WTC11 (cell line): ENCODE results near the gene CCR2.

Source experiments
- CREB1 ChIP-seq: sonication (generic); formaldehyde crosslinking; IDR thresholded peaks from 2 replicates; pipeline ENCODE4 v1.8.0; 2023; ENCODE audit warnings: mild to moderate bottlenecking, missing genetic modification reagents
- ESRRA ChIP-seq: sonication (generic); formaldehyde crosslinking; IDR thresholded peaks from 2 replicates; pipeline ENCODE4 v1.8.1; 2022; ENCODE audit warnings: mild to moderate bottlenecking, missing genetic modification reagents, borderline replicate concordance
- FOXJ3 ChIP-seq: sonication (generic); formaldehyde crosslinking; IDR thresholded peaks from 2 replicates; pipeline ENCODE4 v1.9.0; 2021; ENCODE audit warnings: missing genetic modification reagents, mild to moderate bottlenecking, borderline replicate concordance
- FOXK1 ChIP-seq: sonication (generic); formaldehyde crosslinking; IDR thresholded peaks from 2 replicates; pipeline ENCODE4 v1.8.0; 2022; ENCODE audit warnings: mild to moderate bottlenecking, moderate library complexity, missing genetic modification reagents
- JUN ChIP-seq: sonication (generic); formaldehyde crosslinking; IDR thresholded peaks from 2 replicates; pipeline ENCODE4 v1.8.0; 2023; ENCODE audit warnings: mild to moderate bottlenecking, missing genetic modification reagents
- NR2C2 ChIP-seq: sonication (generic); formaldehyde crosslinking; IDR thresholded peaks from 2 replicates; pipeline ENCODE4 v1.8.0; 2022; ENCODE audit warnings: mild to moderate bottlenecking, missing genetic modification reagents
- NR3C1 ChIP-seq: sonication (generic); formaldehyde crosslinking; conservative IDR thresholded peaks from 2 replicates; pipeline ENCODE4 v1.8.1; 2023; ENCODE audit warnings: low read depth, mild to moderate bottlenecking, missing genetic modification reagents
- TEAD1 ChIP-seq: sonication (generic); formaldehyde crosslinking; IDR thresholded peaks from 2 replicates; pipeline ENCODE4 v1.8.0; 2022; ENCODE audit warnings: mild to moderate bottlenecking, missing genetic modification reagents
- ZBTB21 ChIP-seq: sonication (generic); formaldehyde crosslinking; IDR thresholded peaks from 2 replicates; pipeline ENCODE4 v1.8.1; 2023; ENCODE audit warnings: mild to moderate bottlenecking, missing genetic modification reagents, borderline replicate concordance
- ZNF121 ChIP-seq: sonication (generic); formaldehyde crosslinking; IDR thresholded peaks from 2 replicates; pipeline ENCODE4 v1.8.0; 2023; ENCODE audit warnings: missing genetic modification reagents
- TF ChIP-seq, protein P1 (sequence below): fragments of 200-600 bp; IDR thresholded peaks from 2 replicates; pipeline ENCODE4 v1.8.0; 2022; ENCODE audit warnings: antibody characterized with exemption
- TF ChIP-seq, protein P2 (sequence below): sonication (generic); formaldehyde crosslinking; IDR thresholded peaks from 2 replicates; pipeline ENCODE4 v1.8.1; 2023; ENCODE audit warnings: mild to moderate bottlenecking, missing genetic modification reagents, moderate library complexity
- TF ChIP-seq, protein P3 (sequence below): sonication (generic); formaldehyde crosslinking; IDR thresholded peaks from 2 replicates; pipeline ENCODE4 v1.8.0; 2023; ENCODE audit warnings: missing genetic modification reagents, mild to moderate bottlenecking, borderline replicate concordance
- TF ChIP-seq, protein P4 (sequence below): sonication (generic); formaldehyde crosslinking; IDR thresholded peaks from 2 replicates; pipeline ENCODE4 v1.8.1; 2023; ENCODE audit warnings: mild to moderate bottlenecking, missing genetic modification reagents, borderline replicate concordance

GRCh38 chr3:46407970-46408369, 54.1 kb downstream of the CCR2 start:
- TF ChIP-seq FOXJ3 (CRISPR knock-in tag) = no peak
- TF ChIP-seq, protein P1, sequence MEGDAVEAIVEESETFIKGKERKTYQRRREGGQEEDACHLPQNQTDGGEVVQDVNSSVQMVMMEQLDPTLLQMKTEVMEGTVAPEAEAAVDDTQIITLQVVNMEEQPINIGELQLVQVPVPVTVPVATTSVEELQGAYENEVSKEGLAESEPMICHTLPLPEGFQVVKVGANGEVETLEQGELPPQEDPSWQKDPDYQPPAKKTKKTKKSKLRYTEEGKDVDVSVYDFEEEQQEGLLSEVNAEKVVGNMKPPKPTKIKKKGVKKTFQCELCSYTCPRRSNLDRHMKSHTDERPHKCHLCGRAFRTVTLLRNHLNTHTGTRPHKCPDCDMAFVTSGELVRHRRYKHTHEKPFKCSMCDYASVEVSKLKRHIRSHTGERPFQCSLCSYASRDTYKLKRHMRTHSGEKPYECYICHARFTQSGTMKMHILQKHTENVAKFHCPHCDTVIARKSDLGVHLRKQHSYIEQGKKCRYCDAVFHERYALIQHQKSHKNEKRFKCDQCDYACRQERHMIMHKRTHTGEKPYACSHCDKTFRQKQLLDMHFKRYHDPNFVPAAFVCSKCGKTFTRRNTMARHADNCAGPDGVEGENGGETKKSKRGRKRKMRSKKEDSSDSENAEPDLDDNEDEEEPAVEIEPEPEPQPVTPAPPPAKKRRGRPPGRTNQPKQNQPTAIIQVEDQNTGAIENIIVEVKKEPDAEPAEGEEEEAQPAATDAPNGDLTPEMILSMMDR = no peak
- TF ChIP-seq, protein P2, sequence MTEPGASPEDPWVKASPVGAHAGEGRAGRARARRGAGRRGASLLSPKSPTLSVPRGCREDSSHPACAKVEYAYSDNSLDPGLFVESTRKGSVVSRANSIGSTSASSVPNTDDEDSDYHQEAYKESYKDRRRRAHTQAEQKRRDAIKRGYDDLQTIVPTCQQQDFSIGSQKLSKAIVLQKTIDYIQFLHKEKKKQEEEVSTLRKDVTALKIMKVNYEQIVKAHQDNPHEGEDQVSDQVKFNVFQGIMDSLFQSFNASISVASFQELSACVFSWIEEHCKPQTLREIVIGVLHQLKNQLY (CRISPR knock-in tag) = no peak
- no peak for TF ChIP-seq NR3C1
- TF ChIP-seq, protein P3, sequence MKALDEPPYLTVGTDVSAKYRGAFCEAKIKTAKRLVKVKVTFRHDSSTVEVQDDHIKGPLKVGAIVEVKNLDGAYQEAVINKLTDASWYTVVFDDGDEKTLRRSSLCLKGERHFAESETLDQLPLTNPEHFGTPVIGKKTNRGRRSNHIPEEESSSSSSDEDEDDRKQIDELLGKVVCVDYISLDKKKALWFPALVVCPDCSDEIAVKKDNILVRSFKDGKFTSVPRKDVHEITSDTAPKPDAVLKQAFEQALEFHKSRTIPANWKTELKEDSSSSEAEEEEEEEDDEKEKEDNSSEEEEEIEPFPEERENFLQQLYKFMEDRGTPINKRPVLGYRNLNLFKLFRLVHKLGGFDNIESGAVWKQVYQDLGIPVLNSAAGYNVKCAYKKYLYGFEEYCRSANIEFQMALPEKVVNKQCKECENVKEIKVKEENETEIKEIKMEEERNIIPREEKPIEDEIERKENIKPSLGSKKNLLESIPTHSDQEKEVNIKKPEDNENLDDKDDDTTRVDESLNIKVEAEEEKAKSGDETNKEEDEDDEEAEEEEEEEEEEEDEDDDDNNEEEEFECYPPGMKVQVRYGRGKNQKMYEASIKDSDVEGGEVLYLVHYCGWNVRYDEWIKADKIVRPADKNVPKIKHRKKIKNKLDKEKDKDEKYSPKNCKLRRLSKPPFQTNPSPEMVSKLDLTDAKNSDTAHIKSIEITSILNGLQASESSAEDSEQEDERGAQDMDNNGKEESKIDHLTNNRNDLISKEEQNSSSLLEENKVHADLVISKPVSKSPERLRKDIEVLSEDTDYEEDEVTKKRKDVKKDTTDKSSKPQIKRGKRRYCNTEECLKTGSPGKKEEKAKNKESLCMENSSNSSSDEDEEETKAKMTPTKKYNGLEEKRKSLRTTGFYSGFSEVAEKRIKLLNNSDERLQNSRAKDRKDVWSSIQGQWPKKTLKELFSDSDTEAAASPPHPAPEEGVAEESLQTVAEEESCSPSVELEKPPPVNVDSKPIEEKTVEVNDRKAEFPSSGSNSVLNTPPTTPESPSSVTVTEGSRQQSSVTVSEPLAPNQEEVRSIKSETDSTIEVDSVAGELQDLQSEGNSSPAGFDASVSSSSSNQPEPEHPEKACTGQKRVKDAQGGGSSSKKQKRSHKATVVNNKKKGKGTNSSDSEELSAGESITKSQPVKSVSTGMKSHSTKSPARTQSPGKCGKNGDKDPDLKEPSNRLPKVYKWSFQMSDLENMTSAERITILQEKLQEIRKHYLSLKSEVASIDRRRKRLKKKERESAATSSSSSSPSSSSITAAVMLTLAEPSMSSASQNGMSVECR (CRISPR knock-in tag) = no peak
- no peak for TF ChIP-seq ZNF121 (CRISPR knock-in tag)
- TF ChIP-seq, protein P4, sequence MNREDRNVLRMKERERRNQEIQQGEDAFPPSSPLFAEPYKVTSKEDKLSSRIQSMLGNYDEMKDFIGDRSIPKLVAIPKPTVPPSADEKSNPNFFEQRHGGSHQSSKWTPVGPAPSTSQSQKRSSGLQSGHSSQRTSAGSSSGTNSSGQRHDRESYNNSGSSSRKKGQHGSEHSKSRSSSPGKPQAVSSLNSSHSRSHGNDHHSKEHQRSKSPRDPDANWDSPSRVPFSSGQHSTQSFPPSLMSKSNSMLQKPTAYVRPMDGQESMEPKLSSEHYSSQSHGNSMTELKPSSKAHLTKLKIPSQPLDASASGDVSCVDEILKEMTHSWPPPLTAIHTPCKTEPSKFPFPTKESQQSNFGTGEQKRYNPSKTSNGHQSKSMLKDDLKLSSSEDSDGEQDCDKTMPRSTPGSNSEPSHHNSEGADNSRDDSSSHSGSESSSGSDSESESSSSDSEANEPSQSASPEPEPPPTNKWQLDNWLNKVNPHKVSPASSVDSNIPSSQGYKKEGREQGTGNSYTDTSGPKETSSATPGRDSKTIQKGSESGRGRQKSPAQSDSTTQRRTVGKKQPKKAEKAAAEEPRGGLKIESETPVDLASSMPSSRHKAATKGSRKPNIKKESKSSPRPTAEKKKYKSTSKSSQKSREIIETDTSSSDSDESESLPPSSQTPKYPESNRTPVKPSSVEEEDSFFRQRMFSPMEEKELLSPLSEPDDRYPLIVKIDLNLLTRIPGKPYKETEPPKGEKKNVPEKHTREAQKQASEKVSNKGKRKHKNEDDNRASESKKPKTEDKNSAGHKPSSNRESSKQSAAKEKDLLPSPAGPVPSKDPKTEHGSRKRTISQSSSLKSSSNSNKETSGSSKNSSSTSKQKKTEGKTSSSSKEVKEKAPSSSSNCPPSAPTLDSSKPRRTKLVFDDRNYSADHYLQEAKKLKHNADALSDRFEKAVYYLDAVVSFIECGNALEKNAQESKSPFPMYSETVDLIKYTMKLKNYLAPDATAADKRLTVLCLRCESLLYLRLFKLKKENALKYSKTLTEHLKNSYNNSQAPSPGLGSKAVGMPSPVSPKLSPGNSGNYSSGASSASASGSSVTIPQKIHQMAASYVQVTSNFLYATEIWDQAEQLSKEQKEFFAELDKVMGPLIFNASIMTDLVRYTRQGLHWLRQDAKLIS (CRISPR knock-in tag) = no peak
- no peak for TF ChIP-seq ZBTB21 (CRISPR knock-in tag)
- no peak for TF ChIP-seq CREB1 (CRISPR knock-in tag)
- no peak for TF ChIP-seq FOXK1
- TF ChIP-seq TEAD1 = no peak
- no peak for TF ChIP-seq ESRRA
- no peak for TF ChIP-seq JUN
- no peak for TF ChIP-seq NR2C2
